HepG2 (cell line): ENCODE measurements around the gene TXLNA. TPM values are rescaled to one million over a fixed set of nuclear protein-coding genes. Genes with fewer than 3 reads are reported as not detected.

Experiments used
- ATAC-seq: fragments of 200-7000 bp; cut with Tn5 transposase; 3 replicates; pipeline ENCODE4 v1.9.1; 2020; ENCODE audit warnings: mild to moderate bottlenecking, moderate library complexity
- BruUV-seq: library from RNA; stranded (reverse); fragments of 400-500 nt; replicated peaks from 2 replicates; lab custom pipeline; 2021; lab: Mats Ljungman, UMichigan
- CTCF ChIA-PET: fragments of 300-600 bp; formaldehyde crosslinking; extraction: SDS; loops from one replicate; lab custom pipeline; 2021; ENCODE audit warnings: low total read pairs, inconsistent platforms, low intra/inter-chr PET ratio; lab: Yijun Ruan, JAX
- POLR2A ChIA-PET: fragments of 350-600 bp; sonication (Branson Sonifier 250); formaldehyde crosslinking; loops from one replicate; lab custom pipeline; 2020; ENCODE audit warnings: antibody characterized with exemption, inconsistent platforms; lab: Yijun Ruan, JAX
- DNase-seq: peaks from one replicate; pipeline ENCODE4 v3.0.0-alpha.2; 2015; ENCODE audit warnings: low spot score
- FAIRE-seq: peaks from 3 replicates; lab custom pipeline; 2011; peaks lifted over from hg19 to GRCh38; lab: Jason Lieb, UNC
- H2AFZ ChIP-seq: one replicate; pipeline ENCODE4 v1.6.1; 2011; ENCODE audit warnings: low read length, inconsistent platforms
- H3K27ac ChIP-seq: fragments of 300-600 bp; 3 replicates; pipeline ENCODE4 v1.8.0; 2011; ENCODE audit warnings: mixed run types, mild to moderate bottlenecking, mixed read lengths, low read length, inconsistent platforms; ENCODE audit not compliant: insufficient read depth; ENCODE audit errors: extremely low read length
- H3K27me3 ChIP-seq, 2 experiments: fragments of 200-600 bp in 1 of 2; 2 replicates in 1 of 2; 3 replicates in 1 of 2; pipeline versions ENCODE4 v1.6.0 to v1.8.0; 2011; ENCODE audit warnings: low read length in 2 of 2, mild to moderate bottlenecking in 2 of 2, moderate library complexity in 2 of 2, inconsistent platforms in 1 of 2; ENCODE audit not compliant: insufficient read depth in 2 of 2, control insufficient read depth in 1 of 2
- H3K36me3 ChIP-seq, 2 experiments: fragments of 200-600 bp in 1 of 2; replicated peaks in 1 of 2; 2 replicates in 1 of 2; 3 replicates in 1 of 2; pipeline versions ENCODE4 v1.5.1 to v1.8.0; 2011; ENCODE audit warnings: low read length in 2 of 2, inconsistent platforms in 1 of 2; ENCODE audit not compliant: insufficient read depth in 2 of 2, control insufficient read depth in 1 of 2
- H3K4me1 ChIP-seq: 2 replicates; pipeline ENCODE4 v1.5.1; 2012; ENCODE audit warnings: low read length, inconsistent platforms; ENCODE audit not compliant: insufficient read depth
- H3K4me2 ChIP-seq: 2 replicates; pipeline ENCODE4 v1.6.0; 2011; ENCODE audit warnings: low read depth, low read length, inconsistent platforms
- H3K4me3 ChIP-seq, 3 experiments: fragments of 200-600 bp in 1 of 3; sonication (generic), shearing (Covaris generic) in 1 of 3; replicated peaks in 1 of 3; 2 replicates each; pipeline ENCODE4 v1.5.1; 2011 to 2016; ENCODE audit warnings: low read length in 3 of 3, inconsistent platforms in 2 of 3, low read depth in 2 of 3, mild to moderate bottlenecking in 2 of 3, control low read depth in 1 of 3, mixed read lengths in 1 of 3; ENCODE audit not compliant: insufficient read depth in 1 of 3
- H3K79me2 ChIP-seq: one replicate; pipeline ENCODE4 v1.6.1; 2011; ENCODE audit warnings: low read length, inconsistent platforms; ENCODE audit not compliant: insufficient read depth
- H3K9ac ChIP-seq: 2 replicates; pipeline ENCODE4 v1.6.0; 2011; ENCODE audit warnings: mild to moderate bottlenecking, low read depth, low read length, inconsistent platforms; ENCODE audit not compliant: insufficient read depth
- H3K9me3 ChIP-seq: 2 replicates; pipeline ENCODE4 v1.5.1; 2012; ENCODE audit warnings: mild to moderate bottlenecking, low read length
- H4K20me1 ChIP-seq: 2 replicates; pipeline ENCODE4 v1.6.0; 2011; ENCODE audit warnings: inconsistent platforms, mild to moderate bottlenecking, low read length, moderate library complexity; ENCODE audit not compliant: insufficient read depth
- MATR3 ChIP-seq: sonication (generic); formaldehyde crosslinking; IDR thresholded peaks from 2 replicates; pipeline ENCODE4 v1.4.0; 2020; ENCODE audit warnings: missing genetic modification reagents
- RNF2 ChIP-seq: fragments of 450-650 bp; conservative IDR thresholded peaks from 2 replicates; pipeline ENCODE4 v1.6.1; 2016; ENCODE audit warnings: low read depth
- STAG1 ChIP-seq: sonication (generic); formaldehyde crosslinking; IDR thresholded peaks from 2 replicates; pipeline ENCODE4 v1.4.0; 2020; ENCODE audit warnings: missing genetic modification reagents
- WGBS: methylation state at CpG from one replicate; pipeline ENCODE4 v1.1.6; 2017; ENCODE audit warnings: low lambda C conversion rate; 5-methylcytosine and 5-hydroxymethylcytosine counted together
- in situ Hi-C: cut with HindIII; loops from 2 replicates; pipeline ENCODE4 v1.10.0; 2017; ENCODE audit warnings: low pct_unique_long_range_greater_than_20kb; ENCODE audit not compliant: extremely low pct_ligation_motif_present
- intact Hi-C: fragments of 100-400 bp; cut with micrococcal nuclease; formaldehyde crosslinking; loops from one replicate; pipeline ENCODE4 v1.10.0; 2022; ENCODE audit not compliant: unreplicated experiment
- polyA plus RNA-seq, 8 experiments: library from polyadenylated mRNA; depleted of rRNA in 3 of 8; stranded (reverse) in 7 of 8; unstranded in 1 of 8; fragments of >200 nt; fragmentation: Illumina TruSeq in 4 of 8; extraction: Trizol in 4 of 8; gene quantifications; 2 replicates each; pipeline versions ENCODE4 v1.2.1 to v1.2.3, GENCODE V29; 2011 to 2016; ENCODE audit warnings: low read depth in 4 of 8, missing spikeins in 1 of 8, mixed read lengths in 1 of 8; ENCODE audit not compliant: insufficient read depth in 1 of 8
- total RNA-seq, 5 experiments: library from RNA; depleted of rRNA; stranded (reverse); fragments of >200 nt; fragmentation: Illumina TruSeq; extraction: Trizol; gene quantifications; 2 replicates each; pipeline ENCODE4 v1.2.3, GENCODE V29; 2016; ENCODE audit warnings: low read depth in 1 of 5
- TF ChIP-seq, protein P1 (sequence below): sonication (generic); formaldehyde crosslinking; IDR thresholded peaks from 2 replicates; pipeline ENCODE4 v1.8.1; 2023; ENCODE audit warnings: mild to moderate bottlenecking, missing genetic modification reagents
- TF ChIP-seq, protein P2 (sequence below): sonication (generic); formaldehyde crosslinking; IDR thresholded peaks from 2 replicates; pipeline ENCODE4 v1.5.0; 2020; ENCODE audit warnings: mild to moderate bottlenecking, missing genetic modification reagents, moderate library complexity

TXLNA gene
- total and polyA plus RNA-seq, 2 of the 13 experiments (the other 11 are each of a cell fraction or from before 2014, with no cell fraction given), result 29.6 to 67.8 TPM

DNA sequence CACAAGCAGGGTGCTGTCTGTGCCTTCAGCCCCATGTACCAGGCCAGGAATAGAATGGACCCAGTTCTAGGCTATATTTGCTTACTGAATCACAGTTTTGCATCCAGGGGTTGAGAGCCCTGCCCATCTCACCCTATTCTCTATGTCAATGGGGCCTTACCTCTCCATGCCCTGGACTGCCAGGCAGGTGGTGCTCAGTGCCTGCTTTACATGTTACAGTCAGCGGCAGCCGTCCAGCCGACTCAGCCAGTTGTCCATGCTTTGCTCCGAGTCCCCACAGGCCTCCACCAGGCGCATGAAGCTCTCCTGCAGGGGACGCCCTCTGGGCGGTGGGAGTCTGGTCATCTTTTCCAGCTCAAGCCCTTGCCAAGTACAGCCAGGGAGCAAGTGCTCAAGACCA lies 55.3 kb downstream of the TXLNA start:
- Histone ChIP-seq H2AFZ (no peak overlapping the region), H3K36me3 (peaks cover 4 to 14% of the 10 kb centered on the region in 2 experiments; a peak in 4 of 5 replicates), H3K4me3 (no peak overlapping the region), H3K9ac (no peak overlapping the region), H3K4me2 (no peak overlapping the region), H4K20me1 (no peaks in the 10 kb centered on the region), H3K4me1 (peaks cover 14% of the 10 kb centered on the region), H3K9me3 (no peaks in the 10 kb centered on the region), H3K27ac (no peak overlapping the region), H3K27me3 (no peaks in the 10 kb centered on the region), H3K79me2 (no peaks in the 10 kb centered on the region)
- intact Hi-C loops (no loop called here), in situ Hi-C loops (no loop called here)
- DNase-seq (no peak), ATAC-seq (peak; percentile 19; the same call in 2 of the 3 replicates), FAIRE-seq (no peak)
- no TSS peak for BruUV-seq
- POLR2A ChIA-PET, result interaction anchor here (1.5 to 4.0 kb wide), 3 partner anchors 15 to 87 kb away, joined by 3 to 22 read pairs (median 6); partner anchors contain the start of gene LCK
- 93% methylated on average over 4 of the region's 7 CpGs for WGBS
- CTCF ChIA-PET, result no interaction called here
- TF ChIP-seq MATR3 (no peak), RNF2 (no peak), STAG1 (peak; percentile 6; the same call in 1 of the 2 replicates)
- TF ChIP-seq, protein P1, sequence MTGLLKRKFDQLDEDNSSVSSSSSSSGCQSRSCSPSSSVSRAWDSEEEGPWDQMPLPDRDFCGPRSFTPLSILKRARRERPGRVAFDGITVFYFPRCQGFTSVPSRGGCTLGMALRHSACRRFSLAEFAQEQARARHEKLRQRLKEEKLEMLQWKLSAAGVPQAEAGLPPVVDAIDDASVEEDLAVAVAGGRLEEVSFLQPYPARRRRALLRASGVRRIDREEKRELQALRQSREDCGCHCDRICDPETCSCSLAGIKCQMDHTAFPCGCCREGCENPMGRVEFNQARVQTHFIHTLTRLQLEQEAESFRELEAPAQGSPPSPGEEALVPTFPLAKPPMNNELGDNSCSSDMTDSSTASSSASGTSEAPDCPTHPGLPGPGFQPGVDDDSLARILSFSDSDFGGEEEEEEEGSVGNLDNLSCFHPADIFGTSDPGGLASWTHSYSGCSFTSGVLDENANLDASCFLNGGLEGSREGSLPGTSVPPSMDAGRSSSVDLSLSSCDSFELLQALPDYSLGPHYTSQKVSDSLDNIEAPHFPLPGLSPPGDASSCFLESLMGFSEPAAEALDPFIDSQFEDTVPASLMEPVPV (CRISPR knock-in tag), result no peak
- TF ChIP-seq, protein P2, sequence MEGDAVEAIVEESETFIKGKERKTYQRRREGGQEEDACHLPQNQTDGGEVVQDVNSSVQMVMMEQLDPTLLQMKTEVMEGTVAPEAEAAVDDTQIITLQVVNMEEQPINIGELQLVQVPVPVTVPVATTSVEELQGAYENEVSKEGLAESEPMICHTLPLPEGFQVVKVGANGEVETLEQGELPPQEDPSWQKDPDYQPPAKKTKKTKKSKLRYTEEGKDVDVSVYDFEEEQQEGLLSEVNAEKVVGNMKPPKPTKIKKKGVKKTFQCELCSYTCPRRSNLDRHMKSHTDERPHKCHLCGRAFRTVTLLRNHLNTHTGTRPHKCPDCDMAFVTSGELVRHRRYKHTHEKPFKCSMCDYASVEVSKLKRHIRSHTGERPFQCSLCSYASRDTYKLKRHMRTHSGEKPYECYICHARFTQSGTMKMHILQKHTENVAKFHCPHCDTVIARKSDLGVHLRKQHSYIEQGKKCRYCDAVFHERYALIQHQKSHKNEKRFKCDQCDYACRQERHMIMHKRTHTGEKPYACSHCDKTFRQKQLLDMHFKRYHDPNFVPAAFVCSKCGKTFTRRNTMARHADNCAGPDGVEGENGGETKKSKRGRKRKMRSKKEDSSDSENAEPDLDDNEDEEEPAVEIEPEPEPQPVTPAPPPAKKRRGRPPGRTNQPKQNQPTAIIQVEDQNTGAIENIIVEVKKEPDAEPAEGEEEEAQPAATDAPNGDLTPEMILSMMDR (CRISPR knock-in tag), result peak; percentile 36
